SK-N-SH (cell line): ENCODE data around the gene TFIP11.

Experiments
- CHD2 ChIP-seq: fragments of 150-350 bp; IDR thresholded peaks from 2 replicates; pipeline ENCODE4 v1.6.1; 2018; ENCODE audit warnings: low read length; ENCODE audit not compliant: partially characterized antibody
- EP300 ChIP-seq, 2 experiments: IDR thresholded peaks; 2 replicates each; pipeline versions ENCODE4 v1.4.0 to v1.6.1; 2012; ENCODE audit warnings: borderline replicate concordance in 1 of 2, low read depth in 1 of 2, low read length in 1 of 2
- FOSL2 ChIP-seq: IDR thresholded peaks from 2 replicates; pipeline ENCODE4 v1.4.0; 2012; ENCODE audit warnings: low read depth, mild to moderate bottlenecking, moderate library complexity, borderline replicate concordance
- FOXJ3 ChIP-seq: sonication (generic); formaldehyde crosslinking; IDR thresholded peaks from 2 replicates; pipeline ENCODE4 v1.5.1; 2020; ENCODE audit warnings: mild to moderate bottlenecking, missing genetic modification reagents
- JUND ChIP-seq: IDR thresholded peaks from 2 replicates; pipeline ENCODE4 v1.4.0; 2012
- MEF2A ChIP-seq: IDR thresholded peaks from 2 replicates; pipeline ENCODE4 v1.4.0; 2012; ENCODE audit warnings: low read depth, borderline replicate concordance
- POLR2AphosphoS5 ChIP-seq: IDR thresholded peaks from 2 replicates; pipeline ENCODE4 v1.6.1; 2012; ENCODE audit warnings: low read depth, low read length
- SIN3A ChIP-seq: IDR thresholded peaks from 2 replicates; pipeline ENCODE4 v1.6.1; 2012; ENCODE audit warnings: low read depth, mild to moderate bottlenecking, low read length, moderate library complexity, borderline replicate concordance
- TAF1 ChIP-seq: IDR thresholded peaks from 2 replicates; pipeline ENCODE4 v1.6.1; 2012; ENCODE audit warnings: low read depth, mild to moderate bottlenecking, low read length, moderate library complexity, borderline replicate concordance
- TF ChIP-seq, protein P1 (sequence below): fragments of 200-600 bp; sonication (generic); IDR thresholded peaks from 2 replicates; pipeline ENCODE4 v1.6.1; 2017; ENCODE audit warnings: antibody characterized with exemption, mild to moderate bottlenecking, moderate library complexity

DNA sequence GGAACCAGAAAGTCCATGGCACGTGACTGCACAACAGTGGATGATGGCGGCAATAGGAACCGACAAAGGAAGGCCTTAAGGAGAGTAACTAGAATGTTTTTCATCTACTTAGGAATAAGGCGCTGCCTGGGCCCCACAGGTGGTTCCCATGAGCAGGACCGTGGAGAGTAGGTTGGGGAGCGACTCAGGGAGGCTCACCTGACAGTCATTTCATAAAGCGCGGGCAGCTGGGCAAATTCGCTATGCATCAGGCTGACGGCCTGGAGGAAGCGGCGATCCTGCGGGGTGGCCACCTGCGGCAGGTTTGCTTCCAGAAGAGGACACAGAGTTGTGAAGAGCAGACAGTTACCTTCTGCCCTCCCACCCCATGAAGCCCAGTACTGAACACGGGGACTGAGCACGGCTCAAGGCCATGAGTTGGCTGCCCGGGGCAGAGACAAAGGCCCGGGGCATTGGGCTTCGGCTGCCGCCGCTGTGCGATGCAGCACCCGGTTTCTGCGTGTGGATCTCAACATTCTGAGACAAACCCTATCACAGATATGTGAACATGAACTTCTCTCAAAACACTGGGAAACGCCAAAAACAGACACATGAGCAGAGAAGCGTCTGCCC lies 54.5 kb downstream of the TFIP11 start:
- TF ChIP-seq, protein P1, sequence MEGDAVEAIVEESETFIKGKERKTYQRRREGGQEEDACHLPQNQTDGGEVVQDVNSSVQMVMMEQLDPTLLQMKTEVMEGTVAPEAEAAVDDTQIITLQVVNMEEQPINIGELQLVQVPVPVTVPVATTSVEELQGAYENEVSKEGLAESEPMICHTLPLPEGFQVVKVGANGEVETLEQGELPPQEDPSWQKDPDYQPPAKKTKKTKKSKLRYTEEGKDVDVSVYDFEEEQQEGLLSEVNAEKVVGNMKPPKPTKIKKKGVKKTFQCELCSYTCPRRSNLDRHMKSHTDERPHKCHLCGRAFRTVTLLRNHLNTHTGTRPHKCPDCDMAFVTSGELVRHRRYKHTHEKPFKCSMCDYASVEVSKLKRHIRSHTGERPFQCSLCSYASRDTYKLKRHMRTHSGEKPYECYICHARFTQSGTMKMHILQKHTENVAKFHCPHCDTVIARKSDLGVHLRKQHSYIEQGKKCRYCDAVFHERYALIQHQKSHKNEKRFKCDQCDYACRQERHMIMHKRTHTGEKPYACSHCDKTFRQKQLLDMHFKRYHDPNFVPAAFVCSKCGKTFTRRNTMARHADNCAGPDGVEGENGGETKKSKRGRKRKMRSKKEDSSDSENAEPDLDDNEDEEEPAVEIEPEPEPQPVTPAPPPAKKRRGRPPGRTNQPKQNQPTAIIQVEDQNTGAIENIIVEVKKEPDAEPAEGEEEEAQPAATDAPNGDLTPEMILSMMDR: no peak
- TF ChIP-seq EP300 (IDR thresholded peaks at IDR 0.05; ENCODE audit: borderline replicate concordance in 1 of 2, low read depth in 1 of 2, low read length in 1 of 2) (no peak), JUND (no peak), FOSL2 (no peak), TAF1 (no peak), POLR2AphosphoS5 (no peak), CHD2 (no peak), FOXJ3 (CRISPR knock-in tag) (no peak), MEF2A (no peak), SIN3A (no peak)
